ENCODE data around the gene OLIG1. TPM values are rescaled to one million over a fixed set of nuclear protein-coding genes. Genes with fewer than 3 reads are reported as not detected.

The OLIG1 gene
- total RNA-seq, 2 experiments from 2014 or later = not detected

- Mint-ChIP-seq H3K36me3 (ENCODE audit: low read depth) (no peaks in the 10 kb centered on the region), H3K27ac (no peak overlapping the region), H3K27me3 (peaks cover 75% of the 10 kb centered on the region), H3K9me3 (no peaks in the 10 kb centered on the region), H3K4me1 (ENCODE audit: low read depth) (peaks cover 28% of the 10 kb centered on the region), H3K4me3 (no peak overlapping the region)
- Histone ChIP-seq H3K9me3 (ENCODE audit: control insufficient read depth in 1 of 2, insufficient read depth in 1 of 2, low read length in 2 of 2) (peaks cover 0 to 34% of the 10 kb centered on the region in 2 experiments), H3K4me3 (ENCODE audit: low read length) (no peak overlapping the region), H3K27ac (ENCODE audit: low read depth in 1 of 2, low read length in 2 of 2) (no peak overlapping the region), H3K4me1 (ENCODE audit: insufficient read depth, low read length) (peaks cover 35% of the 10 kb centered on the region), H3K36me3 (ENCODE audit: insufficient read depth, low read length) (no peaks in the 10 kb centered on the region), H3K27me3 (ENCODE audit: control insufficient read depth in 1 of 2, insufficient read depth in 2 of 2, low read length in 2 of 2) (peaks cover 57 to 71% of the 10 kb centered on the region in 2 experiments)
- DNase-seq (no peak), ATAC-seq (ENCODE audit: poor library complexity) (no peak)
- intact Hi-C loops (cut with DNase I, micrococcal nuclease) = no loop called here
- no peak for TF ChIP-seq CTCF (IDR thresholded peaks at IDR 0.05)
- ChIA-PET CTCF (no interaction called here), POLR2A (no interaction called here)
Observed at GRCh38 chr21:33031152-33031911, 38.6 kb upstream of the OLIG1 start.

- H3K4me1 Mint-ChIP-seq (ENCODE audit: low read depth) = peaks cover 31% of the 10 kb centered on the region
- Histone ChIP-seq H3K27me3 (ENCODE audit: control insufficient read depth in 1 of 2, insufficient read depth in 2 of 2, low read length in 2 of 2) (peaks cover 49 to 60% of the 10 kb centered on the region in 2 experiments), H3K4me1 (ENCODE audit: insufficient read depth, low read length) (peaks cover 32% of the 10 kb centered on the region), H3K27ac (ENCODE audit: low read depth in 1 of 2, low read length in 2 of 2) (no peak overlapping the region), H3K36me3 (ENCODE audit: insufficient read depth, low read length) (no peaks in the 10 kb centered on the region), H3K9me3 (ENCODE audit: control insufficient read depth in 1 of 2, insufficient read depth in 1 of 2, low read length in 2 of 2) (peaks cover 0 to 26% of the 10 kb centered on the region in 2 experiments), H3K4me3 (ENCODE audit: low read length) (no peak overlapping the region)
- intact Hi-C loops (cut with DNase I, micrococcal nuclease) = no loop called here
- no peak for ATAC-seq (ENCODE audit: poor library complexity)
- CTCF ChIA-PET = no interaction called here
- H3K9me3 Mint-ChIP-seq = no peaks in the 10 kb centered on the region
- no peak overlapping the region for H3K27ac Mint-ChIP-seq
- H3K36me3 Mint-ChIP-seq (ENCODE audit: low read depth) = no peaks in the 10 kb centered on the region
- POLR2A ChIA-PET = no interaction called here
- H3K27me3 Mint-ChIP-seq = peaks cover 76% of the 10 kb centered on the region
- TF ChIP-seq CTCF (IDR thresholded peaks at IDR 0.05) = no peak
- no peak overlapping the region for H3K4me3 Mint-ChIP-seq
- no peak for DNase-seq
Observed at GRCh38 chr21:33032434-33033047, 37.4 kb upstream of the OLIG1 start.

- Histone ChIP-seq H3K9me3 (ENCODE audit: control insufficient read depth in 1 of 2, insufficient read depth in 1 of 2, low read length in 2 of 2) (peaks cover 0 to 21% of the 10 kb centered on the region in 2 experiments), H3K27me3 (ENCODE audit: control insufficient read depth in 1 of 2, insufficient read depth in 2 of 2, low read length in 2 of 2) (peaks cover 42 to 53% of the 10 kb centered on the region in 2 experiments), H3K36me3 (ENCODE audit: insufficient read depth, low read length) (no peaks in the 10 kb centered on the region), H3K4me1 (ENCODE audit: insufficient read depth, low read length) (peaks cover 24% of the 10 kb centered on the region), H3K4me3 (ENCODE audit: low read length) (no peak overlapping the region), H3K27ac (ENCODE audit: low read depth in 1 of 2, low read length in 2 of 2) (no peak overlapping the region)
- Mint-ChIP-seq H3K27ac (no peak overlapping the region), H3K9me3 (no peaks in the 10 kb centered on the region), H3K27me3 (peaks cover 76% of the 10 kb centered on the region), H3K36me3 (ENCODE audit: low read depth) (no peaks in the 10 kb centered on the region), H3K4me1 (ENCODE audit: low read depth) (peaks cover 27% of the 10 kb centered on the region), H3K4me3 (no peak overlapping the region)
- no peak for ATAC-seq (ENCODE audit: poor library complexity)
- POLR2A ChIA-PET = no interaction called here
- no peak for DNase-seq
- TF ChIP-seq CTCF (IDR thresholded peaks at IDR 0.05) = no peak
- CTCF ChIA-PET = no interaction called here
- intact Hi-C loops (cut with DNase I, micrococcal nuclease) = no loop called here
Observed at GRCh38 chr21:33033094-33033951, 36.6 kb upstream of the OLIG1 start.

Data from CD4-positive, alpha-beta T cell (primary cell).